Measurements from ENCODE around the gene GRAMD1A. TPM values are rescaled to one million over a fixed set of nuclear protein-coding genes. Genes with fewer than 3 reads are reported as not detected.

The GRAMD1A gene
- total and polyA plus RNA-seq, 12 donors, result 19.5 to 49.4 (median 31.8) TPM

DNA sequence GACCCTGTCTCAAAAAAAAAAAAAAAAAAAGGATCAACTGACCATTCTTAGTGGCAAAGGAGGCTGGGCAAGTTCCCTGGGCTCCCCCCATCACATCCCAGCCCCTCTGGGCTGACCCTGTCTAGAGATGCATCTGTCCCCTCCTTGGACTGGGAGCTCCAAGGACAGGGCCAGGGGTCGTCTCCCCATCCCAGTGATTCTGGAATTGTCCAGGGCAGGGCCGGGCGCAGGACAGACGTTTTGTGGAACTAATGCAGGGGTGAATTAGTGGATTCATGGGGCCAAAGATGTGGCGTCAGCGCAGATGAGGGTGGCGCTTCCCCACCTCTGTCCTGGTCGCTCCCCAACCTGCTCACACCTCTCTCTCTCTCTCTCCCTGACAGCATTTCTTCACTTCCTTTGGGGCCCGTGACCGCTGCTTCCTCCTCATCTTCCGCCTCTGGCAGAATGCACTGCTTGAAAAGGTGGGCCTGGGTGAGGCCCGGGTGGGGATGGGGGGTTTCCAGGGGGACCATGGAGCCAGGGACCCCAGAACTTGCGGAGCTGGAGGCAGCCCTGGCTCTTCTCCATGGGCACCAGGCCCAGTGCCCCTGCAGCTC, 11.1 kb downstream of the GRAMD1A start:
- 77 to 81% methylated on average over 13 of the region's 13 CpGs for WGBS, 2 donors
- DNase-seq, result no peak
- Histone ChIP-seq H3K27ac (peak overlapping the region in 5 of 10 donors; percentile 31 to 73 (median 66)), H3K36me3 (peaks cover 0 to 81% (median 39%) of the 10 kb centered on the region in 9 donors), H3K9me3 (no peaks in the 10 kb centered on the region), H3K4me3 (no peak overlapping the region), H3K4me1 (peaks cover 2 to 82% (median 37%) of the 10 kb centered on the region in 9 donors), H3K27me3 (no peaks in the 10 kb centered on the region)
- no peak for ATAC-seq
- TF ChIP-seq, protein P1, sequence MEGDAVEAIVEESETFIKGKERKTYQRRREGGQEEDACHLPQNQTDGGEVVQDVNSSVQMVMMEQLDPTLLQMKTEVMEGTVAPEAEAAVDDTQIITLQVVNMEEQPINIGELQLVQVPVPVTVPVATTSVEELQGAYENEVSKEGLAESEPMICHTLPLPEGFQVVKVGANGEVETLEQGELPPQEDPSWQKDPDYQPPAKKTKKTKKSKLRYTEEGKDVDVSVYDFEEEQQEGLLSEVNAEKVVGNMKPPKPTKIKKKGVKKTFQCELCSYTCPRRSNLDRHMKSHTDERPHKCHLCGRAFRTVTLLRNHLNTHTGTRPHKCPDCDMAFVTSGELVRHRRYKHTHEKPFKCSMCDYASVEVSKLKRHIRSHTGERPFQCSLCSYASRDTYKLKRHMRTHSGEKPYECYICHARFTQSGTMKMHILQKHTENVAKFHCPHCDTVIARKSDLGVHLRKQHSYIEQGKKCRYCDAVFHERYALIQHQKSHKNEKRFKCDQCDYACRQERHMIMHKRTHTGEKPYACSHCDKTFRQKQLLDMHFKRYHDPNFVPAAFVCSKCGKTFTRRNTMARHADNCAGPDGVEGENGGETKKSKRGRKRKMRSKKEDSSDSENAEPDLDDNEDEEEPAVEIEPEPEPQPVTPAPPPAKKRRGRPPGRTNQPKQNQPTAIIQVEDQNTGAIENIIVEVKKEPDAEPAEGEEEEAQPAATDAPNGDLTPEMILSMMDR (IDR thresholded peaks at IDR 0.05), result no peak
- intact Hi-C loops (cut with DNase I), result loop anchor here in 1 of 10 donors (5.0 kb wide), 1 partner anchor 39 kb away; no protein-coding TSS in a partner anchor

DNA sequence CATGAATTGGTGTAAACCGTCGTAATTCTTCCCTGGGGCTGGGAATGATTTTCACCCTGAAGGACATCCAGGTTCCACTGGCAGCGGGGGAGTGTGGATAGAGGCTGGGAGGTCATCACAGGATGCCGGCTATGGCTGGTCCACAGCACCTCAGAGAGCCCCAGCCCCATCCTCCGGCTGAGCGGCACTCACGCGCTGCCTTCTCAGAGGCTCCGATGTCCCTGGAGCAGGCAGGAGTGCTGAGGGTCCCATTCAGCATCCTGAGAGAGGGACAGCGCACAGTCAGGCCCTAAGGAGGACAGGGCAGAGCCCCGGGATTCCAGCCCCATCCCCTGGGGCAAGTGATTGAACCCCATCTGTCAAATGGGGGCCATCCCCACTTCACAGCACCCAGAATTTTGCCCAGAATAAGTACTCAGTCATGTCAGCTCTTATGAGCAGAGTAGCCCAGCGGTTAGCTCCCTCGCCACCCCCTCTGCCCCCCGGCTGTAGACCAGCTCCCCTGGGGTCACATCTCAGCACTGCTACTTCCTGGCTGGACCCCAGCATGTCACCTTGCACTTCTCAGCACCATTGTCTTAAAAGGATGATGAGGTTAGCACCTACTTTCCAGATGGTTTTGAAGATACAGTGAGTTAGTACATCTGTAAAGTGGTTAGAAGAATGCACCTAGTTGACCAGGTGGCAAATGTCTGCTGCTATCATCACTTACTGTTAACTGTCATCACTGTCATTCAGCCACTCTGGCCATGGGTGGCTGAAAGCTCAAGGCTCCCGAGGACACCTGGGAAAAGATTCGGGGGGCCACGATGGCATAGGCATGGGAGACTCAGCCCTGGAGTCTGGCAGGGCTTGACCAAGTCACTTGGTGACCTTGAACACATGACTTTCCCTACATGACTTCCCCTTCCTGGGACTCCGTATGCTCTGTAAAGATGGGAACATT, 11.9 kb downstream of the GRAMD1A start:
- H3K9me3 ChIP-seq, result no peaks in the 10 kb centered on the region
- H3K27me3 ChIP-seq, result no peaks in the 10 kb centered on the region
- H3K27ac ChIP-seq, result peak overlapping the region in 6 of 10 donors; percentile 25 to 73 (median 64)
- ATAC-seq (no peak), DNase-seq (no peak)
- H3K36me3 ChIP-seq, result peaks cover 0 to 81% (median 39%) of the 10 kb centered on the region in 9 donors
- H3K4me3 ChIP-seq, result no peak overlapping the region
- 76 to 82% methylated on average over 18 of the region's 18 CpGs for WGBS, 2 donors
- TF ChIP-seq, protein P1 (IDR thresholded peaks at IDR 0.05), result no peak
- intact Hi-C loops (cut with DNase I), result loop anchor here in 3 of 10 donors (2.0 to 5.0 kb wide), 2 partner anchors 39 to 40 kb away; no protein-coding TSS in a partner anchor
- peaks cover 2 to 74% (median 34%) of the 10 kb centered on the region in 9 donors for H3K4me1 ChIP-seq

DNA sequence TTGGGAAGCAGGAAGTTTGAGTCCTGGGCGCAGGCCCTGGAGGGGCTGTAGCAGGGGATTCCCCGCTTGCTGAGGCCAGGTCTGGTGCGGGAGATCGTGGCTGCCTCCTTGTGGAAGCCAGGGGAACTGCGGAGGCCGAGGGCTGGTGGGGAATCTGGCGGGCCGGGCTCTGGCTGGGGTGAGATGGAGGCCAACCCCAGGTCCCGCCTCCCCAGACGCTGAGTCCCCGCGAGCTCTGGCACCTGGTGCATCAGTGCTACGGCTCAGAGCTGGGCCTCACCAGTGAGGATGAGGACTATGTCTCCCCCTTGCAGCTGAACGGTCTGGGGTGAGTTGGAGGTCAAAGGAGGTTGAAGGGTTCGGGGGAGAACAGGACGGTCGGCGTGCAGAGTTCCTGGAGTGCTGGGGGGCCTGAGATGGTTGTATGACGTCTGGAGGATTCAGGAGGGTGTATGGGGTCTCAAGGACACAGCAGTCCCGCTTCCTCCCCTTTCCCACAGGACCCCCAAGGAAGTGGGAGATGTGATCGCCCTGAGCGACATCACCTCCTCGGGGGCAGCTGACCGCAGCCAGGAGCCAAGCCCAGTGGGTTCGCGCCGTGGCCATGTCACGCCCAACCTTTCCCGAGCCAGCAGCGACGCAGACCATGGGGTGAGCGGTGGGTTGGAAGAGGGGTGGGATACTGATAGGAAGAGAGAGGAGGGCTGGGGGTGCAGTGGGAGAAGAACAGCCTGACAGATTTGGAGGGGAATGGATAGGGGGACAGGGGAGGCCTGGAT, 13.1 kb downstream of the GRAMD1A start:
- peaks cover 0 to 91% (median 44%) of the 10 kb centered on the region in 9 donors for H3K36me3 ChIP-seq
- peaks cover 2 to 63% (median 25%) of the 10 kb centered on the region in 9 donors for H3K4me1 ChIP-seq
- no peaks in the 10 kb centered on the region for H3K9me3 ChIP-seq
- H3K27me3 ChIP-seq, result no peaks in the 10 kb centered on the region
- intact Hi-C loops (cut with DNase I), result loop anchor here (1.0 to 5.0 kb wide), 3 partner anchors 40 to 41 kb away; no protein-coding TSS in a partner anchor
- H3K27ac ChIP-seq, result peak overlapping the region in 5 of 10 donors; percentile 25 to 73 (median 66)
- ATAC-seq (peak; percentile 68 to 79 (median 72)), DNase-seq (peak; percentile 78 to 81)
- TF ChIP-seq, protein P1 (IDR thresholded peaks at IDR 0.05), result peak; percentile 86 to 99 (median 97)
- H3K4me3 ChIP-seq, result no peak overlapping the region
- WGBS, 2 donors, result 55% methylated on average over 32 of the region's 32 CpGs

All from heart right ventricle (tissue), 16 donors.